ENCODE data around the gene KCNJ10.

The KCNJ10 gene

DNA sequence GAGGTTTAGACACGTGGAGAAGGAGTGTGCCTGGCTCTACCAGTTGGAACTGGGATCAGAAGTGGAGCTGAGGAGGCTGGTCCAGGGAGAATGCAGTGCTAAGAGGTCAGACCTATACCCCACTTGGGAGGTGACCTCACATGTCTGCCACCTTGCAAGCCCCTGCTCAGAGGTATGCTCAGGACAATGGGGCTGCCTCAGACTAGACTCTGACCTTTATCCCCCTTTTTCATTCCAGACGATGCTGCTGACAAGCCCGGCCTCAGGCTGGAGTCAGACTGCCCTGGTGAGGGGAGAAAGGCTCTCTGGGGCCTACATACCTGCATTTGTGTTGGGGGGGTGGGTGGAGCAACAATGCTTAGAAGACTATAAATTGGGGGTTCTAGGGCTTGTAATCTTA lies 5.2 kb downstream of the KCNJ10 start:
- no peak for TF ChIP-seq EZH2 (IDR thresholded peaks at IDR 0.05; ENCODE audit: borderline replicate concordance, low read depth, low read length, severe bottlenecking)
- TF ChIP-seq, protein P1, sequence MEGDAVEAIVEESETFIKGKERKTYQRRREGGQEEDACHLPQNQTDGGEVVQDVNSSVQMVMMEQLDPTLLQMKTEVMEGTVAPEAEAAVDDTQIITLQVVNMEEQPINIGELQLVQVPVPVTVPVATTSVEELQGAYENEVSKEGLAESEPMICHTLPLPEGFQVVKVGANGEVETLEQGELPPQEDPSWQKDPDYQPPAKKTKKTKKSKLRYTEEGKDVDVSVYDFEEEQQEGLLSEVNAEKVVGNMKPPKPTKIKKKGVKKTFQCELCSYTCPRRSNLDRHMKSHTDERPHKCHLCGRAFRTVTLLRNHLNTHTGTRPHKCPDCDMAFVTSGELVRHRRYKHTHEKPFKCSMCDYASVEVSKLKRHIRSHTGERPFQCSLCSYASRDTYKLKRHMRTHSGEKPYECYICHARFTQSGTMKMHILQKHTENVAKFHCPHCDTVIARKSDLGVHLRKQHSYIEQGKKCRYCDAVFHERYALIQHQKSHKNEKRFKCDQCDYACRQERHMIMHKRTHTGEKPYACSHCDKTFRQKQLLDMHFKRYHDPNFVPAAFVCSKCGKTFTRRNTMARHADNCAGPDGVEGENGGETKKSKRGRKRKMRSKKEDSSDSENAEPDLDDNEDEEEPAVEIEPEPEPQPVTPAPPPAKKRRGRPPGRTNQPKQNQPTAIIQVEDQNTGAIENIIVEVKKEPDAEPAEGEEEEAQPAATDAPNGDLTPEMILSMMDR (IDR thresholded peaks at IDR 0.05; ENCODE audit: borderline replicate concordance, extremely low read depth, low read length, poor library complexity, severe bottlenecking), result no peak
- H3K4me1 ChIP-seq (ENCODE audit: insufficient read depth, low read length), result peaks cover 5% of the 10 kb centered on the region
- ATAC-seq (ENCODE audit: insufficient read depth, low read depth), result no peak

DNA sequence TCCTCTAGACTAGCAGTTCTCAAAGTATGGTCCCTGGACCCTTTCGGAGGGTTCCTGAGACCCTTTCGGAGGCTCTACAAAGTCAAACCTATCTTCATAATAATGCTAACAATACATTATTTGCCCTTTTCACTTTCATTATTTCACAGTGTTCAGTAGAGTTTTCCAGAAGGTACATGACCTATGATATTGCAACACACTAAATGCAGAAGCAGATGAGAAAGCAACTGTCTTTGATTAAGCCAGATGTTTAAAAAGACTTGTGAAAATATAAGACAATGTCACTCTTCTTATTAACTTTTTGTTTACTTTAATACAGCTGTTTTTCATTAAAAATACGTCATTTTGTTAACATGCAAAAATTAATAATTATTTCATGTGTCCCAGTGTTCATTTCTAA lies 5.8 kb downstream of the KCNJ10 start:
- Histone ChIP-seq H3K27ac (ENCODE audit: low read length) (no peak overlapping the region), H3K4me3 (ENCODE audit: low read depth in 1 of 2, low read length in 2 of 2) (no peak overlapping the region), H2AFZ (ENCODE audit: low read depth, low read length) (no peak overlapping the region), H4K20me1 (ENCODE audit: insufficient read depth, low read length) (no peaks in the 10 kb centered on the region; the same call in 1 of the 2 replicates), H3K9me3 (ENCODE audit: insufficient read depth, low read length, severe bottlenecking) (no peaks in the 10 kb centered on the region), H3K4me2 (ENCODE audit: insufficient read depth, low read length) (no peak overlapping the region), H3K79me2 (ENCODE audit: insufficient read depth, low read length) (no peaks in the 10 kb centered on the region), H3K9ac (ENCODE audit: low read depth, low read length) (no peak overlapping the region), H3K4me1 (ENCODE audit: insufficient read depth, low read length) (no peaks in the 10 kb centered on the region), H3K27me3 (ENCODE audit: insufficient read depth, low read length, poor library complexity) (peaks cover 3% of the 10 kb centered on the region), H3K36me3 (ENCODE audit: insufficient read depth, low read length) (no peaks in the 10 kb centered on the region)
- TF ChIP-seq, protein P1 (IDR thresholded peaks at IDR 0.05; ENCODE audit: borderline replicate concordance, extremely low read depth, low read length, poor library complexity, severe bottlenecking), result no peak
- TF ChIP-seq EZH2 (IDR thresholded peaks at IDR 0.05; ENCODE audit: borderline replicate concordance, low read depth, low read length, severe bottlenecking), result no peak
- ATAC-seq (ENCODE audit: insufficient read depth, low read depth) (no peak), DNase-seq (no peak)

More for the DNA sequence above, 5.2 kb downstream of the KCNJ10 start:
- Histone ChIP-seq H3K9me3 (ENCODE audit: insufficient read depth, low read length, severe bottlenecking) (no peaks in the 10 kb centered on the region), H3K36me3 (ENCODE audit: insufficient read depth, low read length) (no peaks in the 10 kb centered on the region), H3K27me3 (ENCODE audit: insufficient read depth, low read length, poor library complexity) (peaks cover 3% of the 10 kb centered on the region), H3K9ac (ENCODE audit: low read depth, low read length) (no peak overlapping the region), H4K20me1 (ENCODE audit: insufficient read depth, low read length) (no peaks in the 10 kb centered on the region; the same call in 1 of the 2 replicates), H3K4me3 (ENCODE audit: low read depth in 1 of 2, low read length in 2 of 2) (no peak overlapping the region), H3K27ac (ENCODE audit: low read length) (no peak overlapping the region), H3K79me2 (ENCODE audit: insufficient read depth, low read length) (no peaks in the 10 kb centered on the region), H2AFZ (ENCODE audit: low read depth, low read length) (no peak overlapping the region), H3K4me2 (ENCODE audit: insufficient read depth, low read length) (no peak overlapping the region)
- no peak for DNase-seq

- Histone ChIP-seq H3K79me2 (ENCODE audit: insufficient read depth, low read length) (no peaks in the 10 kb centered on the region), H4K20me1 (ENCODE audit: insufficient read depth, low read length) (no peaks in the 10 kb centered on the region; the same call in 1 of the 2 replicates), H3K27ac (ENCODE audit: low read length) (no peak overlapping the region), H3K9me3 (ENCODE audit: insufficient read depth, low read length, severe bottlenecking) (no peaks in the 10 kb centered on the region), H3K4me2 (ENCODE audit: insufficient read depth, low read length) (no peak overlapping the region), H3K27me3 (ENCODE audit: insufficient read depth, low read length, poor library complexity) (peaks cover 3% of the 10 kb centered on the region), H3K4me1 (ENCODE audit: insufficient read depth, low read length) (no peaks in the 10 kb centered on the region), H3K36me3 (ENCODE audit: insufficient read depth, low read length) (no peaks in the 10 kb centered on the region), H3K4me3 (ENCODE audit: low read depth in 1 of 2, low read length in 2 of 2) (no peak overlapping the region), H2AFZ (ENCODE audit: low read depth, low read length) (no peak overlapping the region), H3K9ac (ENCODE audit: low read depth, low read length) (no peak overlapping the region)
- no peak for TF ChIP-seq EZH2 (IDR thresholded peaks at IDR 0.05; ENCODE audit: borderline replicate concordance, low read depth, low read length, severe bottlenecking)
- TF ChIP-seq, protein P1 (IDR thresholded peaks at IDR 0.05; ENCODE audit: borderline replicate concordance, extremely low read depth, low read length, poor library complexity, severe bottlenecking), result no peak
- ATAC-seq (ENCODE audit: insufficient read depth, low read depth), result no peak
- DNase-seq, result no peak
Measured at GRCh38 chr1:160063176-160063575, 6.8 kb downstream of the KCNJ10 start.

DNA sequence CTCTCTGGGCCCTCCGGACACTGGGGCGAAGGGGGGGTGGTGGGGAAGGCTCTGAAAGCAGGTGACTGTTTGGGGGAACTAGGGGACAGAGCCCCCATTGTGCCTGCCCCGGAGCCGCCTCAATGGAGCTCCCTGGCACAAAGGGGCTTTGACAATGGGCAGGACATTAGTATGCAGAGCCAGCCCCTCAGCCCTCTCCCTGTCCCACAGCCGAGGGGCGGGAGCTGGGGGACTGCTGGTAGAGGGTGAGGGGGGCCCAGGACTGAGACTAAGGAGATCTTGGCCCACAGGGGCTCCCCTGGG lies 7.8 kb downstream of the KCNJ10 start:
- H2AFZ ChIP-seq (ENCODE audit: low read depth, low read length), result no peak overlapping the region
- H3K36me3 ChIP-seq (ENCODE audit: insufficient read depth, low read length), result no peaks in the 10 kb centered on the region
- H3K4me2 ChIP-seq (ENCODE audit: insufficient read depth, low read length), result no peak overlapping the region
- H3K9ac ChIP-seq (ENCODE audit: low read depth, low read length), result no peak overlapping the region
- no peak overlapping the region for H3K4me3 ChIP-seq (ENCODE audit: low read depth in 1 of 2, low read length in 2 of 2)
- H4K20me1 ChIP-seq (ENCODE audit: insufficient read depth, low read length), result no peaks in the 10 kb centered on the region; the same call in 1 of the 2 replicates
- H3K27me3 ChIP-seq (ENCODE audit: insufficient read depth, low read length, poor library complexity), result peaks cover 3% of the 10 kb centered on the region
- ATAC-seq (ENCODE audit: insufficient read depth, low read depth) (no peak), DNase-seq (no peak)
- H3K79me2 ChIP-seq (ENCODE audit: insufficient read depth, low read length), result no peaks in the 10 kb centered on the region
- no peaks in the 10 kb centered on the region for H3K9me3 ChIP-seq (ENCODE audit: insufficient read depth, low read length, severe bottlenecking)
- no peak overlapping the region for H3K27ac ChIP-seq (ENCODE audit: low read length)
- TF ChIP-seq, protein P1 (IDR thresholded peaks at IDR 0.05; ENCODE audit: borderline replicate concordance, extremely low read depth, low read length, poor library complexity, severe bottlenecking), result no peak
- TF ChIP-seq EZH2 (IDR thresholded peaks at IDR 0.05; ENCODE audit: borderline replicate concordance, low read depth, low read length, severe bottlenecking), result no peak
- H3K4me1 ChIP-seq (ENCODE audit: insufficient read depth, low read length), result no peaks in the 10 kb centered on the region
